SK-N-SH (cell line): ENCODE measurements around the gene ZSWIM1. TPM values are rescaled to one million over a fixed set of nuclear protein-coding genes. Genes with fewer than 3 reads are reported as not detected.
A peak's percentile ranks its signal among the peaks of the same experiment; 100 is the strongest.

ENCODE experiments used
- CTCF ChIA-PET: fragments of 300-600, 350-600 bp; formaldehyde crosslinking; extraction: SDS; loops from one replicate; lab custom pipeline; 2021; lab: Yijun Ruan, JAX
- POLR2A ChIA-PET: fragments of 350-600 bp; sonication (Branson Sonifier 250); formaldehyde crosslinking; extraction: SDS; loops from one replicate; lab custom pipeline; 2020; ENCODE audit warnings: antibody characterized with exemption, inconsistent platforms; lab: Yijun Ruan, JAX
- DNase-seq: peaks from one replicate; pipeline ENCODE4 v3.0.0; 2012
- H2AFZ ChIP-seq: fragments of 200-600 bp; sonication (generic); 2 replicates; pipeline ENCODE4 v1.8.1; 2016; ENCODE audit warnings: antibody characterized with exemption, mild to moderate bottlenecking, low read depth
- H3F3A ChIP-seq: fragments of 200-600 bp; sonication (generic); replicated peaks from 2 replicates; pipeline ENCODE3; 2016; ENCODE audit warnings: antibody characterized with exemption, mild to moderate bottlenecking; ENCODE audit not compliant: insufficient read depth
- H3K27ac ChIP-seq, 2 experiments: fragments of 200-500 bp in 1 of 2; fragments of 200-600 bp in 1 of 2; sonication (Bioruptor generic) in 1 of 2; sonication (generic), shearing (Covaris generic) in 1 of 2; 2 replicates each; pipeline versions ENCODE4 v1.5.1 to v1.6.1; 2014 to 2016; ENCODE audit warnings: low read depth in 2 of 2, inconsistent platforms in 1 of 2, low read length in 1 of 2, mild to moderate bottlenecking in 1 of 2, mixed read lengths in 1 of 2
- H3K27me3 ChIP-seq: fragments of 200-600 bp; sonication (generic), shearing (Covaris generic); 2 replicates; pipeline ENCODE4 v1.6.1; 2016; ENCODE audit warnings: mixed run types; ENCODE audit not compliant: insufficient read depth
- H3K36me3 ChIP-seq, 2 experiments: fragments of 200-500 bp in 1 of 2; fragments of 200-600 bp in 1 of 2; sonication (Bioruptor generic) in 1 of 2; sonication (generic) in 1 of 2; replicated peaks in 1 of 2; 2 replicates each; pipeline versions ENCODE3 to v1.5.1; 2014 to 2016; ENCODE audit warnings: low read length in 1 of 2, mild to moderate bottlenecking in 1 of 2; ENCODE audit not compliant: insufficient read depth in 2 of 2, control insufficient read depth in 1 of 2
- H3K4me1 ChIP-seq, 2 experiments: fragments of 200-500 bp in 1 of 2; fragments of 200-600 bp in 1 of 2; sonication (Bioruptor generic) in 1 of 2; sonication (generic), shearing (Covaris generic) in 1 of 2; 2 replicates each; pipeline versions ENCODE4 v1.5.1 to v1.6.1; 2014 to 2016; ENCODE audit warnings: low read depth in 1 of 2, low read length in 1 of 2, mixed run types in 1 of 2; ENCODE audit not compliant: insufficient read depth in 2 of 2, control insufficient read depth in 1 of 2
- H3K4me2 ChIP-seq: fragments of 200-600 bp; sonication (generic), shearing (Covaris generic); 2 replicates; pipeline ENCODE4 v1.6.1; 2017; ENCODE audit warnings: mixed run types
- H3K4me3 ChIP-seq, 2 experiments: fragments of 200-500 bp in 1 of 2; fragments of 200-600 bp in 1 of 2; sonication (Bioruptor generic) in 1 of 2; sonication (generic), shearing (Covaris generic) in 1 of 2; 2 replicates each; pipeline versions ENCODE4 v1.5.1 to v1.8.1; 2014 to 2016; ENCODE audit warnings: low read depth in 2 of 2, inconsistent platforms in 1 of 2, low read length in 1 of 2, mild to moderate bottlenecking in 1 of 2, mixed read lengths in 1 of 2, moderate library complexity in 1 of 2
- H3K79me2 ChIP-seq: fragments of 200-600 bp; sonication (generic); 2 replicates; pipeline ENCODE4 v1.8.1; 2017; ENCODE audit warnings: mild to moderate bottlenecking; ENCODE audit not compliant: insufficient read depth
- H3K9ac ChIP-seq: fragments of 200-600 bp; sonication (generic); 2 replicates; pipeline ENCODE4 v1.6.1; 2017; ENCODE audit warnings: mixed run types
- H3K9me2 ChIP-seq: fragments of 200-600 bp; sonication (generic); 2 replicates; pipeline ENCODE4 v1.6.1; 2017; ENCODE audit warnings: mixed run types
- H3K9me3 ChIP-seq: fragments of 200-600 bp; sonication (generic); 2 replicates; pipeline ENCODE4 v1.6.1; 2017; ENCODE audit warnings: mixed run types, mild to moderate bottlenecking, moderate library complexity
- H4K20me1 ChIP-seq: fragments of 200-600 bp; sonication (generic); 2 replicates; pipeline ENCODE4 v1.6.1; 2017; ENCODE audit warnings: mild to moderate bottlenecking, mixed run types; ENCODE audit not compliant: insufficient read depth
- CTCF ChIP-seq: fragments of 200-600 bp; sonication (generic); IDR thresholded peaks from 2 replicates; pipeline ENCODE4 v1.6.1; 2017; ENCODE audit warnings: antibody characterized with exemption, mild to moderate bottlenecking, moderate library complexity
- ELF1 ChIP-seq: IDR thresholded peaks from 2 replicates; pipeline ENCODE4 v1.4.0; 2012
- FOSL2 ChIP-seq: IDR thresholded peaks from 2 replicates; pipeline ENCODE4 v1.4.0; 2012; ENCODE audit warnings: low read depth, mild to moderate bottlenecking, moderate library complexity, borderline replicate concordance
- GATA2 ChIP-seq: sonication (generic); formaldehyde crosslinking; IDR thresholded peaks from 2 replicates; pipeline ENCODE4 v1.5.0; 2020; ENCODE audit warnings: mild to moderate bottlenecking, missing genetic modification reagents
- JUND ChIP-seq: IDR thresholded peaks from 2 replicates; pipeline ENCODE4 v1.4.0; 2012
- MEF2A ChIP-seq: IDR thresholded peaks from 2 replicates; pipeline ENCODE4 v1.4.0; 2012; ENCODE audit warnings: low read depth, borderline replicate concordance
- NRF1 ChIP-seq: IDR thresholded peaks from 2 replicates; pipeline ENCODE4 v1.6.1; 2012; ENCODE audit warnings: low read depth, mild to moderate bottlenecking, low read length
- POLR2AphosphoS5 ChIP-seq: IDR thresholded peaks from 2 replicates; pipeline ENCODE4 v1.6.1; 2012; ENCODE audit warnings: low read depth, low read length
- RAD21 ChIP-seq: IDR thresholded peaks from 2 replicates; pipeline ENCODE4 v1.6.1; 2012; ENCODE audit warnings: mild to moderate bottlenecking, low read length
- REST ChIP-seq: IDR thresholded peaks from 2 replicates; pipeline ENCODE4 v1.6.1; 2012; ENCODE audit warnings: mild to moderate bottlenecking, low read depth, low read length, moderate library complexity
- RXRA ChIP-seq: IDR thresholded peaks from 2 replicates; pipeline ENCODE4 v1.4.0; 2012; ENCODE audit warnings: low read depth, mild to moderate bottlenecking, borderline replicate concordance
- SIN3A ChIP-seq: IDR thresholded peaks from 2 replicates; pipeline ENCODE4 v1.6.1; 2012; ENCODE audit warnings: low read depth, mild to moderate bottlenecking, low read length, moderate library complexity, borderline replicate concordance
- YY1 ChIP-seq: IDR thresholded peaks from 2 replicates; pipeline ENCODE4 v1.4.0; 2012; ENCODE audit warnings: low read depth, mild to moderate bottlenecking
- WGBS: methylation state at CpG from one replicate; pipeline ENCODE4 v1.1.6; 2017; ENCODE audit warnings: low lambda C conversion rate; 5-methylcytosine and 5-hydroxymethylcytosine counted together
- polyA plus RNA-seq, 3 experiments: library from polyadenylated mRNA; depleted of rRNA; stranded (reverse); fragments of >200 nt; gene quantifications; 2 replicates each; pipeline ENCODE4 v1.2.3, GENCODE V29; 2012
- TF ChIP-seq, protein P1 (sequence below): IDR thresholded peaks from 2 replicates; pipeline ENCODE4; 2012

ZSWIM1 gene
- polyA plus RNA-seq, 1 of the 3 experiments (the other 2 are of a cell fraction): 1.8 TPM

GRCh38 chr20:45890985-45891983 lies 10.3 kb downstream of the ZSWIM1 start, which contains the start of the genes CTSA and NEURL2 (continued):
- TF ChIP-seq REST (peak; percentile 60; the same call in 1 of the 2 replicates), YY1 (peak; percentile 86), NRF1 (no peak), GATA2 (no peak), ELF1 (no peak; the same call in none of the 2 replicates), SIN3A (peak; percentile 81; the same call in 1 of the 2 replicates), MEF2A (0 out of 2 replicates have a peak, but pooled peaks have one; percentile 9), RAD21 (no peak), RXRA (peak; percentile 90)
- TF ChIP-seq, protein P1, sequence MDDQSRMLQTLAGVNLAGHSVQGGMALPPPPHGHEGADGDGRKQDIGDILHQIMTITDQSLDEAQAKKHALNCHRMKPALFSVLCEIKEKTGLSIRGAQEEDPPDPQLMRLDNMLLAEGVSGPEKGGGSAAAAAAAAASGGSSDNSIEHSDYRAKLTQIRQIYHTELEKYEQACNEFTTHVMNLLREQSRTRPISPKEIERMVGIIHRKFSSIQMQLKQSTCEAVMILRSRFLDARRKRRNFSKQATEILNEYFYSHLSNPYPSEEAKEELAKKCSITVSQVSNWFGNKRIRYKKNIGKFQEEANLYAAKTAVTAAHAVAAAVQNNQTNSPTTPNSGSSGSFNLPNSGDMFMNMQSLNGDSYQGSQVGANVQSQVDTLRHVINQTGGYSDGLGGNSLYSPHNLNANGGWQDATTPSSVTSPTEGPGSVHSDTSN: 0 out of 2 replicates have a peak, but pooled peaks have one; percentile 5

- H3K36me3 ChIP-seq: peaks cover 12 to 29% of the 10 kb centered on the region in 2 experiments
- H3K4me3 ChIP-seq: peak overlapping the region; percentile 78 to 90
- no peaks in the 10 kb centered on the region for H3K9me3 ChIP-seq
- 77% methylated on average over 9 of the region's 9 CpGs for WGBS
- peak overlapping the region; percentile 94 for H3K4me2 ChIP-seq
- DNase-seq: peak; percentile 39
- no peaks in the 10 kb centered on the region for H3K27me3 ChIP-seq
- ChIA-PET CTCF (interaction anchor here (0.8 to 4.5 kb wide), 8 partner anchors 8 to 77 kb away, joined by 3 to 41 read pairs (median 8); partner anchors contain the start of gene ZSWIM1), POLR2A (interaction anchor here (1.2 to 2.8 kb wide), 3 partner anchors 17 to 79 kb away, joined by 3 to 14 read pairs (median 3); partner anchors contain the start of gene PLTP)
- peaks cover 0 to 9% of the 10 kb centered on the region in 2 experiments; a peak in 2 of 4 replicates for H3K4me1 ChIP-seq
- no peaks in the 10 kb centered on the region for H3K9me2 ChIP-seq
- peaks cover 14% of the 10 kb centered on the region for H3K79me2 ChIP-seq
- H3K27ac ChIP-seq: peak overlapping the region in 1 of 2 experiments; percentile 58; a peak in 1 of 4 replicates
- H3F3A ChIP-seq: peaks cover 9% of the 10 kb centered on the region
- TF ChIP-seq RAD21: no peak
- no peak for TF ChIP-seq POLR2AphosphoS5
- TF ChIP-seq REST: no peak
- TF ChIP-seq JUND: no peak
- TF ChIP-seq NRF1: no peak
- no peak for TF ChIP-seq FOSL2
- peak; percentile 34; the same call in 1 of the 2 replicates for TF ChIP-seq CTCF
- peak overlapping the region; percentile 82 for H3K9ac ChIP-seq
- H2AFZ ChIP-seq: peak overlapping the region; percentile 72; the same call in 1 of the 2 replicates
- no peaks in the 10 kb centered on the region for H4K20me1 ChIP-seq
These were observed 11.2 kb downstream of the ZSWIM1 start for GRCh38 chr20:45892049-45892825.
